Gastroesophageal sphincter (tissue), 3 donors: ENCODE results near the gene SLC12A8.

ENCODE experiments used
- POLR2A ChIP-seq, 2 donors: fragments of 450-650 bp; IDR thresholded peaks; one replicate each; pipeline ENCODE4 v1.6.1; 2017; ENCODE audit warnings: antibody characterized with exemption in 2 of 2, mild to moderate bottlenecking in 2 of 2, moderate library complexity in 1 of 2
- POLR2AphosphoS5 ChIP-seq: sonication (generic); formaldehyde crosslinking; IDR thresholded peaks from one replicate; pipeline ENCODE4 v1.6.1; 2017; ENCODE audit warnings: antibody characterized with exemption
- TF ChIP-seq, protein P1 (sequence below), 4 experiments: fragments of 200-600 bp in 2 of 4; fragments of 450-650 bp in 2 of 4; sonication (generic) in 1 of 4; IDR thresholded peaks; one replicate each; pipeline ENCODE4 v1.5.1; 2017 to 2019; ENCODE audit warnings: antibody characterized with exemption in 4 of 4, mild to moderate bottlenecking in 2 of 4, moderate library complexity in 2 of 4

DNA sequence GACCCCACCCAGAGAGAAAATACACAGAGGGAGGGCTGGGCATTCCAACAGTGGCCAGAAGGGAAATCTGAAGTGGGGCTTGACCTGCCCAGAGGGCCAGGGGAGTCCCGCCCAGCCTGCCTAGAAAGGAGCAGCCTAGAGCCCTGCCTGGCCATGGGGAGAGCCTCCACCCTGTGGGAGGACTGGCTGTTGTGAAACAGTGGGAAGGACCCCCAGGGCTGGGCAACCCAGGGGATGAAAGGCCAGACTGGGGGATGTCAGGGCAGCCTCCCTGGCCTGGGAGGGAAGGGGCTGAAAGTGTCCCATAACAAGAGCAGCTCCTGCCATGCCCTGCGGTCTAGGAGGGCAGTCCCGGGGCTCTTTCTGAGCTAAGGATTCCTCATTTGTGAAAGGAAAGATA, 69.0 kb downstream of the SLC12A8 start:
- TF ChIP-seq, protein P1, sequence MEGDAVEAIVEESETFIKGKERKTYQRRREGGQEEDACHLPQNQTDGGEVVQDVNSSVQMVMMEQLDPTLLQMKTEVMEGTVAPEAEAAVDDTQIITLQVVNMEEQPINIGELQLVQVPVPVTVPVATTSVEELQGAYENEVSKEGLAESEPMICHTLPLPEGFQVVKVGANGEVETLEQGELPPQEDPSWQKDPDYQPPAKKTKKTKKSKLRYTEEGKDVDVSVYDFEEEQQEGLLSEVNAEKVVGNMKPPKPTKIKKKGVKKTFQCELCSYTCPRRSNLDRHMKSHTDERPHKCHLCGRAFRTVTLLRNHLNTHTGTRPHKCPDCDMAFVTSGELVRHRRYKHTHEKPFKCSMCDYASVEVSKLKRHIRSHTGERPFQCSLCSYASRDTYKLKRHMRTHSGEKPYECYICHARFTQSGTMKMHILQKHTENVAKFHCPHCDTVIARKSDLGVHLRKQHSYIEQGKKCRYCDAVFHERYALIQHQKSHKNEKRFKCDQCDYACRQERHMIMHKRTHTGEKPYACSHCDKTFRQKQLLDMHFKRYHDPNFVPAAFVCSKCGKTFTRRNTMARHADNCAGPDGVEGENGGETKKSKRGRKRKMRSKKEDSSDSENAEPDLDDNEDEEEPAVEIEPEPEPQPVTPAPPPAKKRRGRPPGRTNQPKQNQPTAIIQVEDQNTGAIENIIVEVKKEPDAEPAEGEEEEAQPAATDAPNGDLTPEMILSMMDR (IDR thresholded peaks at IDR 0.05): no peak
- TF ChIP-seq POLR2A (IDR thresholded peaks at IDR 0.05) (no peak), POLR2AphosphoS5 (no peak)
